Measurements from ENCODE around the gene ATXN7L1. TPM values are rescaled to one million over a fixed set of nuclear protein-coding genes. Genes with fewer than 3 reads are reported as not detected.

Gene ATXN7L1
- total and polyA plus RNA-seq, 2 of the 13 experiments (the other 11 are each of a cell fraction or from before 2014, with no cell fraction given): 4.1 to 7.8 TPM

DNA sequence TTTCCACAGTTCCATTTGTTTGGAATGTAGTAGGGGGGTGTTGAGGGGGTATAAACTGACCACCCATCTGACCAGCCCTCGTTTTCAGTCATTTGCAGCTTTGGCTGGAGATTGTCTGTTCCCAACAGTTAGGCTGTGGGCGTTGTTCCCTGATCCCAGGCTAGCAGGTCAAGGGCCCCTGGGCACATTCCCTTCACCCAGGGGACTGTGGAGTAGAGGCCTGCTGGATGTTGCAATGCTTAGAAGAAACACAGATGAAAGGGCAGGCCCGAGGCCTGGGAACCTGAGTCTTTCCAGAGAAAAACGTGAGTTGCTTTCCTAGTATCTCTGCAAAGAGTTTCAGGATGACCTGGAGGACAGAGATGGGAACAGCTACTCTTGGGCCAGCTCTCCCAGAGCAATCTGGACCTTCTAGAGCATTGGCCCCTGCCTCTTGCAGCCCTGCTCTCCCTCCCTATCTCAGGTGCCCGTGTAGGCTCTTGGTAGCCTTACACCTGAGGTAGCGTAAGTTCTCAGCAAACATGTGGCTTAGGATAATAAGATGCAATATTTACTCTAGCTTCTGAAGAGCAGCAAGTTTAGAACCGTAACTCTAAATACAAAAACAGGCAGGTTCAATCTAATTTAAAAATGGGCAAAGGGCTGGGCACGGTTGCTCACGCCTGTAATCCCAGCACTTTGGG is 195.8 kb downstream of the ATXN7L1 start (continued):
- TF ChIP-seq, protein P1, sequence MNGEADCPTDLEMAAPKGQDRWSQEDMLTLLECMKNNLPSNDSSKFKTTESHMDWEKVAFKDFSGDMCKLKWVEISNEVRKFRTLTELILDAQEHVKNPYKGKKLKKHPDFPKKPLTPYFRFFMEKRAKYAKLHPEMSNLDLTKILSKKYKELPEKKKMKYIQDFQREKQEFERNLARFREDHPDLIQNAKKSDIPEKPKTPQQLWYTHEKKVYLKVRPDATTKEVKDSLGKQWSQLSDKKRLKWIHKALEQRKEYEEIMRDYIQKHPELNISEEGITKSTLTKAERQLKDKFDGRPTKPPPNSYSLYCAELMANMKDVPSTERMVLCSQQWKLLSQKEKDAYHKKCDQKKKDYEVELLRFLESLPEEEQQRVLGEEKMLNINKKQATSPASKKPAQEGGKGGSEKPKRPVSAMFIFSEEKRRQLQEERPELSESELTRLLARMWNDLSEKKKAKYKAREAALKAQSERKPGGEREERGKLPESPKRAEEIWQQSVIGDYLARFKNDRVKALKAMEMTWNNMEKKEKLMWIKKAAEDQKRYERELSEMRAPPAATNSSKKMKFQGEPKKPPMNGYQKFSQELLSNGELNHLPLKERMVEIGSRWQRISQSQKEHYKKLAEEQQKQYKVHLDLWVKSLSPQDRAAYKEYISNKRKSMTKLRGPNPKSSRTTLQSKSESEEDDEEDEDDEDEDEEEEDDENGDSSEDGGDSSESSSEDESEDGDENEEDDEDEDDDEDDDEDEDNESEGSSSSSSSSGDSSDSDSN (CRISPR knock-in tag; IDR thresholded peaks at IDR 0.05): peak; percentile 41
- TF ChIP-seq HMG20A (CRISPR knock-in tag; IDR thresholded peaks at IDR 0.05; ENCODE audit: borderline replicate concordance) (peak; percentile 48; the same call in 1 of the 2 replicates), HNF1A (IDR thresholded peaks at IDR 0.05; ENCODE audit: low read depth) (no peak), HNF1A (CRISPR knock-in tag; IDR thresholded peaks at IDR 0.05; ENCODE audit: borderline replicate concordance) (no peak), ZNF331 (CRISPR knock-in tag; IDR thresholded peaks at IDR 0.05) (0 out of 2 replicates have a peak, but pooled peaks have one; percentile 32), FOXK2 (IDR thresholded peaks at IDR 0.05) (no peak), GMEB1 (CRISPR knock-in tag; IDR thresholded peaks at IDR 0.05; ENCODE audit: borderline replicate concordance) (no peak; the same call in 1 of the 2 replicates), HNF4A (CRISPR knock-in tag; IDR thresholded peaks at IDR 0.05) (peak; percentile 73), GTF3A (CRISPR knock-in tag; conservative IDR thresholded peaks at IDR 0.05) (no peak), HNF4G (IDR thresholded peaks at IDR 0.05; ENCODE audit: borderline replicate concordance, low read depth, low read length) (peak; percentile 44), HNF4G (CRISPR knock-in tag; IDR thresholded peaks at IDR 0.05; ENCODE audit: borderline replicate concordance, low read depth) (no peak), GATAD2A (CRISPR knock-in tag; IDR thresholded peaks at IDR 0.05) (peak; percentile 49; the same call in 1 of the 2 replicates), CEBPG (CRISPR knock-in tag; IDR thresholded peaks at IDR 0.05) (peak; percentile 88), ZNF350 (CRISPR knock-in tag; IDR thresholded peaks at IDR 0.05; ENCODE audit: borderline replicate concordance, low read depth) (peak; percentile 52; the same call in 1 of the 2 replicates), IRF2 (CRISPR knock-in tag; IDR thresholded peaks at IDR 0.05) (0 out of 2 replicates have a peak, but pooled peaks have one; percentile 34), TFAP4 (IDR thresholded peaks at IDR 0.05; ENCODE audit: borderline replicate concordance, low read depth) (peak; percentile 10; the same call in 1 of the 2 replicates), ARID5B (CRISPR knock-in tag; IDR thresholded peaks at IDR 0.05) (peak; percentile 46; the same call in 1 of the 2 replicates)
